Endothelial cell (in vitro differentiated cells): Measurements from ENCODE around the gene EGR1. TPM values are rescaled to one million over a fixed set of nuclear protein-coding genes. Genes with fewer than 3 reads are reported as not detected.

Source experiments
- DNase-seq: peaks from one replicate; pipeline ENCODE4 v3.0.0; 2021; ENCODE audit warnings: low spot score
- H3K27ac Mint-ChIP-seq: one replicate; pipeline ENCODE4 v1.8.0; 2021; ENCODE audit warnings: mixed read lengths, inconsistent platforms; ENCODE audit not compliant: unreplicated experiment
- H3K27me3 Mint-ChIP-seq: one replicate; pipeline ENCODE4 v1.8.0; 2021; ENCODE audit warnings: mild to moderate bottlenecking, moderate library complexity, mixed read lengths, inconsistent platforms; ENCODE audit not compliant: unreplicated experiment
- H3K36me3 Mint-ChIP-seq: one replicate; pipeline ENCODE4 v1.8.0; 2021; ENCODE audit warnings: mild to moderate bottlenecking, low read depth, mixed read lengths, inconsistent platforms; ENCODE audit not compliant: unreplicated experiment
- H3K4me1 Mint-ChIP-seq: one replicate; pipeline ENCODE4 v1.8.0; 2021; ENCODE audit warnings: mild to moderate bottlenecking, mixed read lengths, inconsistent platforms; ENCODE audit not compliant: unreplicated experiment
- H3K4me3 Mint-ChIP-seq: one replicate; pipeline ENCODE4 v1.8.0; 2021; ENCODE audit warnings: mild to moderate bottlenecking, mixed read lengths, inconsistent platforms; ENCODE audit not compliant: unreplicated experiment
- H3K9me3 Mint-ChIP-seq: one replicate; pipeline ENCODE4 v1.8.0; 2021; ENCODE audit warnings: mixed read lengths, inconsistent platforms; ENCODE audit not compliant: unreplicated experiment
- CTCF ChIP-seq: fragments of 200-600 bp; sonication (generic); IDR thresholded peaks from one replicate; pipeline ENCODE4 v1.5.0; 2021; ENCODE audit warnings: antibody characterized with exemption; ENCODE audit not compliant: unreplicated experiment
- total RNA-seq: library from RNA; stranded (reverse); fragmentation: NEBNext Ultra II Directional; extraction: Animal tissue kit (Norgen Biotek cat#: 25700); gene quantifications from one replicate; pipeline ENCODE4 v1.2.1, GENCODE V29; 2021; ENCODE audit not compliant: unreplicated experiment

EGR1 gene
- total RNA-seq, 1 donor from 2014 or later: 2.1 TPM

GRCh38 chr5:138491284-138491648 lies 26.0 kb downstream of the EGR1 start:
- H3K4me3 Mint-ChIP-seq: peak overlapping the region; percentile 59
- H3K9me3 Mint-ChIP-seq: no peaks in the 10 kb centered on the region
- H3K27me3 Mint-ChIP-seq: peaks cover 23% of the 10 kb centered on the region
- TF ChIP-seq CTCF: no peak
- peaks cover 15% of the 10 kb centered on the region for H3K4me1 Mint-ChIP-seq
- no peak for DNase-seq
- no peak overlapping the region for H3K27ac Mint-ChIP-seq
- H3K36me3 Mint-ChIP-seq: peaks cover 3% of the 10 kb centered on the region

- H3K27ac Mint-ChIP-seq: peak overlapping the region; percentile 34
- peaks cover 22% of the 10 kb centered on the region for H3K27me3 Mint-ChIP-seq
- peak overlapping the region; percentile 89 for H3K4me3 Mint-ChIP-seq
- peaks cover 3% of the 10 kb centered on the region for H3K36me3 Mint-ChIP-seq
- no peaks in the 10 kb centered on the region for H3K9me3 Mint-ChIP-seq
- peaks cover 15% of the 10 kb centered on the region for H3K4me1 Mint-ChIP-seq
- DNase-seq: peak; percentile 71
- TF ChIP-seq CTCF: no peak
Observed at GRCh38 chr5:138491669-138492559, 26.6 kb downstream of the EGR1 start.

GRCh38 chr5:138492560-138493045 lies 27.3 kb downstream of the EGR1 start:
- no peak for TF ChIP-seq CTCF
- peaks cover 3% of the 10 kb centered on the region for H3K36me3 Mint-ChIP-seq
- DNase-seq: no peak
- H3K9me3 Mint-ChIP-seq: no peaks in the 10 kb centered on the region
- H3K27ac Mint-ChIP-seq: peak overlapping the region; percentile 34
- peaks cover 15% of the 10 kb centered on the region for H3K4me1 Mint-ChIP-seq
- H3K27me3 Mint-ChIP-seq: peaks cover 22% of the 10 kb centered on the region
- H3K4me3 Mint-ChIP-seq: peak overlapping the region; percentile 89

GRCh38 chr5:138495351-138495750 lies 30.1 kb downstream of the EGR1 start:
- H3K4me1 Mint-ChIP-seq: peaks cover 15% of the 10 kb centered on the region
- no peak overlapping the region for H3K27ac Mint-ChIP-seq
- H3K4me3 Mint-ChIP-seq: no peak overlapping the region
- no peak for DNase-seq
- TF ChIP-seq CTCF: no peak
- H3K36me3 Mint-ChIP-seq: peaks cover 3% of the 10 kb centered on the region
- peaks cover 19% of the 10 kb centered on the region for H3K27me3 Mint-ChIP-seq
- H3K9me3 Mint-ChIP-seq: no peaks in the 10 kb centered on the region

GRCh38 chr5:138498376-138498775 lies 33.1 kb downstream of the EGR1 start:
- Mint-ChIP-seq H3K4me3 (no peak overlapping the region), H3K36me3 (no peaks in the 10 kb centered on the region), H3K4me1 (peaks cover 4% of the 10 kb centered on the region), H3K27me3 (peaks cover 3% of the 10 kb centered on the region), H3K9me3 (no peaks in the 10 kb centered on the region), H3K27ac (no peak overlapping the region)
- no peak for TF ChIP-seq CTCF
- no peak for DNase-seq
